Liver (tissue), 9 donors: ENCODE measurements around the gene MAN2C1. TPM values are rescaled to one million over a fixed set of nuclear protein-coding genes. Genes with fewer than 3 reads are reported as not detected.

Experiments used
- DNase-seq: peaks from one replicate; pipeline ENCODE4 v3.0.0-alpha.2; 2017; ENCODE audit warnings: low spot score
- H3K27ac ChIP-seq, 2 donors: one replicate each; pipeline ENCODE4 v1.7.0; 2013; ENCODE audit warnings: inconsistent platforms in 2 of 2, low read length in 2 of 2, control low read depth in 1 of 2, low read depth in 1 of 2, mild to moderate bottlenecking in 1 of 2
- H3K27me3 ChIP-seq, 4 donors: one replicate each; pipeline versions ENCODE4 v1.6.1 to v1.7.0; 2013; ENCODE audit warnings: low read length in 3 of 4, inconsistent platforms in 1 of 4, mild to moderate bottlenecking in 1 of 4, moderate library complexity in 1 of 4; ENCODE audit not compliant: control insufficient read depth in 4 of 4, insufficient read depth in 4 of 4
- H3K36me3 ChIP-seq, 4 donors: one replicate each; pipeline versions ENCODE4 v1.6.1 to v1.7.0; 2013; ENCODE audit warnings: low read length in 3 of 4, mild to moderate bottlenecking in 3 of 4, low read depth in 1 of 4, moderate library complexity in 1 of 4; ENCODE audit not compliant: control insufficient read depth in 4 of 4, insufficient read depth in 3 of 4
- H3K4me1 ChIP-seq, 4 donors: one replicate each; pipeline versions ENCODE4 v1.6.1 to v1.7.0; 2013; ENCODE audit warnings: low read length in 3 of 4, mild to moderate bottlenecking in 3 of 4, moderate library complexity in 1 of 4; ENCODE audit not compliant: control insufficient read depth in 4 of 4, insufficient read depth in 4 of 4
- H3K4me3 ChIP-seq, 3 donors: one replicate each; pipeline versions ENCODE4 v1.6.1 to v1.7.0; 2013; ENCODE audit warnings: low read length in 3 of 3, control low read depth in 1 of 3, low read depth in 1 of 3, mild to moderate bottlenecking in 1 of 3
- H3K9ac ChIP-seq, 2 donors: one replicate each; pipeline ENCODE4 v1.7.0; 2013; ENCODE audit warnings: low read length in 2 of 2, mild to moderate bottlenecking in 2 of 2, moderate library complexity in 2 of 2, control low read depth in 1 of 2, low read depth in 1 of 2
- H3K9me3 ChIP-seq, 4 donors: one replicate each; pipeline versions ENCODE4 v1.6.1 to v1.7.0; 2013; ENCODE audit warnings: low read length in 3 of 4; ENCODE audit not compliant: control insufficient read depth in 4 of 4
- EGR1 ChIP-seq, 2 donors: IDR thresholded peaks; 2 replicates each; pipeline ENCODE4 v1.6.1; 2016 to 2018; ENCODE audit warnings: antibody characterized with exemption in 2 of 2, low read depth in 2 of 2
- FOXA1 ChIP-seq: IDR thresholded peaks from 2 replicates; pipeline ENCODE4 v1.6.1; 2016; ENCODE audit warnings: antibody characterized with exemption
- FOXA2 ChIP-seq: IDR thresholded peaks from 2 replicates; pipeline ENCODE4 v1.6.1; 2016; ENCODE audit warnings: antibody characterized with exemption
- GABPA ChIP-seq, 2 donors: IDR thresholded peaks in 1 of 2; conservative IDR thresholded peaks in 1 of 2; 2 replicates each; pipeline ENCODE4 v1.6.1; 2016; ENCODE audit warnings: antibody characterized with exemption in 2 of 2, mild to moderate bottlenecking in 1 of 2, moderate library complexity in 1 of 2
- HNF4A ChIP-seq, 2 donors: conservative IDR thresholded peaks; 2 replicates each; pipeline ENCODE4 v1.6.1; 2016; ENCODE audit warnings: antibody characterized with exemption in 2 of 2, mild to moderate bottlenecking in 2 of 2
- HNF4G ChIP-seq: IDR thresholded peaks from 2 replicates; pipeline ENCODE4 v1.6.1; 2016; ENCODE audit warnings: antibody characterized with exemption
- JUND ChIP-seq, 2 donors: IDR thresholded peaks; 2 replicates each; pipeline ENCODE4 v1.6.1; 2016; ENCODE audit warnings: antibody characterized with exemption in 2 of 2
- MAX ChIP-seq: IDR thresholded peaks from 2 replicates; pipeline ENCODE4 v1.6.1; 2016; ENCODE audit warnings: antibody characterized with exemption
- NR2F2 ChIP-seq: IDR thresholded peaks from 2 replicates; pipeline ENCODE4 v1.6.1; 2016; ENCODE audit warnings: antibody characterized with exemption
- RAD21 ChIP-seq, 2 donors: IDR thresholded peaks; 2 replicates each; pipeline ENCODE4 v1.6.1; 2016; ENCODE audit warnings: antibody characterized with exemption in 2 of 2, mild to moderate bottlenecking in 2 of 2
- RXRA ChIP-seq, 2 donors: IDR thresholded peaks; 2 replicates each; pipeline ENCODE4 v1.6.1; 2017 to 2018; ENCODE audit warnings: antibody characterized with exemption in 2 of 2, mild to moderate bottlenecking in 1 of 2
- SP1 ChIP-seq: IDR thresholded peaks from 2 replicates; pipeline ENCODE4 v1.6.1; 2018; ENCODE audit warnings: antibody characterized with exemption, mild to moderate bottlenecking
- TAF1 ChIP-seq: conservative IDR thresholded peaks from 2 replicates; pipeline ENCODE4 v1.6.1; 2016; ENCODE audit warnings: antibody characterized with exemption, mild to moderate bottlenecking
- YY1 ChIP-seq: IDR thresholded peaks from 2 replicates; pipeline ENCODE4 v1.6.1; 2016; ENCODE audit warnings: antibody characterized with exemption, mild to moderate bottlenecking
- ZBTB33 ChIP-seq: IDR thresholded peaks from 2 replicates; pipeline ENCODE4 v1.6.1; 2016; ENCODE audit warnings: antibody characterized with exemption
- WGBS: extraction: QIAGEN DNeasy Blood & Tissue Kit; methylation state at CpG from one replicate; pipeline ENCODE4 v1.1.7; 2013; 5-methylcytosine and 5-hydroxymethylcytosine counted together
- polyA plus RNA-seq, 2 donors: library from polyadenylated mRNA; stranded (reverse) in 1 of 2; unstranded in 1 of 2; fragments of 200-250 nt in 1 of 2; fragments of >200 nt in 1 of 2; fragmentation: Nextera tagmentation in 1 of 2; extraction: Ambion mirVana in 1 of 2; gene quantifications; one replicate each; pipeline versions ENCODE4 v1.2.1 to v1.2.3, GENCODE V29; 2013 to 2015
- total RNA-seq, 2 donors: library from RNA; depleted of rRNA; stranded (reverse); fragments of >200 nt; gene quantifications; one replicate each; pipeline ENCODE4 v1.2.3, GENCODE V29; 2014
- TF ChIP-seq, protein P1 (sequence below): fragments of 150-350 bp; IDR thresholded peaks from 2 replicates; pipeline ENCODE4 v1.5.1; 2017; ENCODE audit warnings: improper control_type of control experiment, low read depth, low read length; ENCODE audit not compliant: missing input control
- TF ChIP-seq, protein P2 (sequence below): IDR thresholded peaks from 2 replicates; pipeline ENCODE4 v1.6.1; 2016; ENCODE audit warnings: antibody characterized with exemption, mild to moderate bottlenecking
- TF ChIP-seq, protein P3 (sequence below): IDR thresholded peaks from 2 replicates; pipeline ENCODE4 v1.6.1; 2016; ENCODE audit warnings: antibody characterized with exemption
- donor health status: healthy.
- donor health status: healthy.
- donor health status: healthy.
- donor health status: healthy.
- donor health status: healthy.

Gene MAN2C1
- total and polyA plus RNA-seq, 4 donors = 44.3 to 143 (median 59.6) TPM

DNA sequence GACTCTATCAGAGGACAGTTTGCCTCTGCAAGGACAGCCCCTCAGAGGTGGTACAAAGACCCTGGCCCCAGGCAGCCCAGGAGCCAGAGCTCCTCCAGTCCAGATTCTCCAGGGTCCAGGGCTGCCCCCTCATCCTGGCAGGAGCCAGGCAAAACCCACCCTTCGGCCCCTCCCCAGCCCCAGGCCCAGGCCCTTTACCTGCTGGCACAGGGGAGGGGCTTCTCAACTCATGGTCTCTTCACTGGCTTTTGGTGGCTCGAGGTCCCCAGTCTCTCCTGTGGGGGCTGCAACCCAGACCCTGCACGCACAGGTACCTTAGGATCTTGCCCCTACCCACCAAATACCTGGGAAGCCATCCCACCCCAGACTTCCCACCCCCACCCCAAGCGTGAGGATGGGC, 13.0 kb downstream of the MAN2C1 start:
- Histone ChIP-seq H3K9me3 (no peaks in the 10 kb centered on the region), H3K4me1 (peaks cover 7 to 18% (median 15%) of the 10 kb centered on the region in 4 donors), H3K9ac (no peak overlapping the region), H3K36me3 (peaks cover 7 to 43% (median 18%) of the 10 kb centered on the region in 4 donors), H3K4me3 (no peak overlapping the region), H3K27ac (no peak overlapping the region), H3K27me3 (no peaks in the 10 kb centered on the region)
- 97% methylated on average over 4 of the region's 4 CpGs for WGBS
- no peak for DNase-seq
- TF ChIP-seq HNF4G (no peak), EGR1 (IDR thresholded peaks at IDR 0.05; ENCODE audit: low read depth in 2 of 2) (no peak), RXRA (IDR thresholded peaks at IDR 0.05) (no peak), GABPA (IDR thresholded peaks at IDR 0.05 in 1 of 2, conservative IDR thresholded peaks at IDR 0.05 in 1 of 2) (no peak), FOXA2 (no peak), NR2F2 (no peak), SP1 (no peak), MAX (no peak), FOXA1 (no peak), TAF1 (no peak), ZBTB33 (no peak), RAD21 (IDR thresholded peaks at IDR 0.05) (no peak), HNF4A (conservative IDR thresholded peaks at IDR 0.05) (no peak), YY1 (no peak), JUND (IDR thresholded peaks at IDR 0.05) (no peak)
- TF ChIP-seq, protein P1, sequence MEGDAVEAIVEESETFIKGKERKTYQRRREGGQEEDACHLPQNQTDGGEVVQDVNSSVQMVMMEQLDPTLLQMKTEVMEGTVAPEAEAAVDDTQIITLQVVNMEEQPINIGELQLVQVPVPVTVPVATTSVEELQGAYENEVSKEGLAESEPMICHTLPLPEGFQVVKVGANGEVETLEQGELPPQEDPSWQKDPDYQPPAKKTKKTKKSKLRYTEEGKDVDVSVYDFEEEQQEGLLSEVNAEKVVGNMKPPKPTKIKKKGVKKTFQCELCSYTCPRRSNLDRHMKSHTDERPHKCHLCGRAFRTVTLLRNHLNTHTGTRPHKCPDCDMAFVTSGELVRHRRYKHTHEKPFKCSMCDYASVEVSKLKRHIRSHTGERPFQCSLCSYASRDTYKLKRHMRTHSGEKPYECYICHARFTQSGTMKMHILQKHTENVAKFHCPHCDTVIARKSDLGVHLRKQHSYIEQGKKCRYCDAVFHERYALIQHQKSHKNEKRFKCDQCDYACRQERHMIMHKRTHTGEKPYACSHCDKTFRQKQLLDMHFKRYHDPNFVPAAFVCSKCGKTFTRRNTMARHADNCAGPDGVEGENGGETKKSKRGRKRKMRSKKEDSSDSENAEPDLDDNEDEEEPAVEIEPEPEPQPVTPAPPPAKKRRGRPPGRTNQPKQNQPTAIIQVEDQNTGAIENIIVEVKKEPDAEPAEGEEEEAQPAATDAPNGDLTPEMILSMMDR = no peak
- TF ChIP-seq, protein P2, sequence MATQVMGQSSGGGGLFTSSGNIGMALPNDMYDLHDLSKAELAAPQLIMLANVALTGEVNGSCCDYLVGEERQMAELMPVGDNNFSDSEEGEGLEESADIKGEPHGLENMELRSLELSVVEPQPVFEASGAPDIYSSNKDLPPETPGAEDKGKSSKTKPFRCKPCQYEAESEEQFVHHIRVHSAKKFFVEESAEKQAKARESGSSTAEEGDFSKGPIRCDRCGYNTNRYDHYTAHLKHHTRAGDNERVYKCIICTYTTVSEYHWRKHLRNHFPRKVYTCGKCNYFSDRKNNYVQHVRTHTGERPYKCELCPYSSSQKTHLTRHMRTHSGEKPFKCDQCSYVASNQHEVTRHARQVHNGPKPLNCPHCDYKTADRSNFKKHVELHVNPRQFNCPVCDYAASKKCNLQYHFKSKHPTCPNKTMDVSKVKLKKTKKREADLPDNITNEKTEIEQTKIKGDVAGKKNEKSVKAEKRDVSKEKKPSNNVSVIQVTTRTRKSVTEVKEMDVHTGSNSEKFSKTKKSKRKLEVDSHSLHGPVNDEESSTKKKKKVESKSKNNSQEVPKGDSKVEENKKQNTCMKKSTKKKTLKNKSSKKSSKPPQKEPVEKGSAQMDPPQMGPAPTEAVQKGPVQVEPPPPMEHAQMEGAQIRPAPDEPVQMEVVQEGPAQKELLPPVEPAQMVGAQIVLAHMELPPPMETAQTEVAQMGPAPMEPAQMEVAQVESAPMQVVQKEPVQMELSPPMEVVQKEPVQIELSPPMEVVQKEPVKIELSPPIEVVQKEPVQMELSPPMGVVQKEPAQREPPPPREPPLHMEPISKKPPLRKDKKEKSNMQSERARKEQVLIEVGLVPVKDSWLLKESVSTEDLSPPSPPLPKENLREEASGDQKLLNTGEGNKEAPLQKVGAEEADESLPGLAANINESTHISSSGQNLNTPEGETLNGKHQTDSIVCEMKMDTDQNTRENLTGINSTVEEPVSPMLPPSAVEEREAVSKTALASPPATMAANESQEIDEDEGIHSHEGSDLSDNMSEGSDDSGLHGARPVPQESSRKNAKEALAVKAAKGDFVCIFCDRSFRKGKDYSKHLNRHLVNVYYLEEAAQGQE = no peak
- TF ChIP-seq, protein P3, sequence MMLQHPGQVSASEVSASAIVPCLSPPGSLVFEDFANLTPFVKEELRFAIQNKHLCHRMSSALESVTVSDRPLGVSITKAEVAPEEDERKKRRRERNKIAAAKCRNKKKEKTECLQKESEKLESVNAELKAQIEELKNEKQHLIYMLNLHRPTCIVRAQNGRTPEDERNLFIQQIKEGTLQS = no peak
